SKM-1 treated with dmso at 0.1 percent for 144 hours (cell line): Measurements from ENCODE around the gene SYCP2L.

Source experiments
- DNase-seq: peaks from one replicate; lab custom pipeline; 2025; ENCODE audit not compliant: unreplicated experiment; lab: John Stamatoyannopoulos, UW

Gene SYCP2L

DNA sequence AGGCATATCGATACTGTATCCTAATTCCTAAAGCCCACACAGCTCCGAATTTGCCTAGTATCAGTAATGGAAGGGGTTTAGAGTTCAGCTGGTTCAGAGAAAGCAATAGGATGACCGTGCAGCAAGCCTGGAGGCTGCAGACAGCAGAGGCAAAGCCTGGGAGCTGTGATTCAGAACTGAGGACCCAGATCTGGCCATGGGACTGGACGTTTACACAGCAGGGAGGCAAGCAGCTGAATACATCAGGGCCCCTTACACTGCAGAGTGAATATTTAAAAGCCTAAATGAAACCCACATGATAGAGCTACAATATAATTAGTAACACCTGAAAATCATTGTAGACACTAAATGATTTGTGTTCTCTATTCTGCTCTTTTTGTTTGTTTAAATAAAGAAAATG is 119.2 kb downstream of the SYCP2L start:
- DNase-seq, result no peak

- no peak for DNase-seq
Observed at GRCh38 chr6:11007715-11008608, 121.1 kb downstream of the SYCP2L start.

GRCh38 chr6:11008821-11009220 is 122.0 kb downstream of the SYCP2L start:
- DNase-seq, result no peak

DNA sequence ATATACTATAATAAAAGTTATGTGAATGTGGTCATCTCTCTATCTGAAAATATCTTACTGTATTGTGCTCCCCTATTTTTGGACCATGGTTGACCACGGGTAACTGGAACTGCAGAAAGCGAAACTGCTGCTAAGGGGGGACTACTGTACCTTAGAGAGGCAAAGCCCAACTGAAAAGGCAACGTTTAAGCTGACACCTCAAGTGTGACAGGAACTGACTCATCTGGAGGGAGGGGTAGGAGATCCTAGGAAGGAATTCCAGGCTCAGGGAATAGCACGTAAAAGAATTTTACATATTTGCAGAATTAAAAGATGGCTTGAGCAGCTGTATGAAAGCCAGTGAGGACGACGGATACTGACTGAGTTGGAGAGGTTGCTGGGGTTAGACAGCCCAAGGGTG is 122.5 kb downstream of the SYCP2L start:
- no peak for DNase-seq

GRCh38 chr6:11011787-11012234 is 125.0 kb downstream of the SYCP2L start:
- no peak for DNase-seq

- DNase-seq, result no peak
Observed at GRCh38 chr6:11012295-11012754, 125.5 kb downstream of the SYCP2L start.

GRCh38 chr6:11012976-11013720 is 126.3 kb downstream of the SYCP2L start:
- DNase-seq, result no peak

DNA sequence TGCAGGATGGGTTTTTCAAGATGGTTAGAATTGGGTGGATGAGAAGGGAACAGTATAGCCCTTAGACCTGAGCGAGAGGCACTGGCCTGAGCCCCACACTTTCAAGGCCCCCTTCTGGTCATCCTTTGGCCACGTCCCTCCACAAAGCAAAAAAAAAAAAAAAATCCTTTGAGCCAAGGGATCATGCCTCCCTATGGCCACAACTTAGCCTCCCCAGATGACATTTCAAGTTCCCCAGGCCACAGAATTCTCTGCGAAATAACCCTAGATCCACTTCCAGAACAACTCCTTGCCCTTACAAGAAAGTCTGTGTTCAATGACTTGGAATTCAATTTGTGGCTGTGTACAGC is 126.8 kb downstream of the SYCP2L start:
- DNase-seq, result no peak

DNA sequence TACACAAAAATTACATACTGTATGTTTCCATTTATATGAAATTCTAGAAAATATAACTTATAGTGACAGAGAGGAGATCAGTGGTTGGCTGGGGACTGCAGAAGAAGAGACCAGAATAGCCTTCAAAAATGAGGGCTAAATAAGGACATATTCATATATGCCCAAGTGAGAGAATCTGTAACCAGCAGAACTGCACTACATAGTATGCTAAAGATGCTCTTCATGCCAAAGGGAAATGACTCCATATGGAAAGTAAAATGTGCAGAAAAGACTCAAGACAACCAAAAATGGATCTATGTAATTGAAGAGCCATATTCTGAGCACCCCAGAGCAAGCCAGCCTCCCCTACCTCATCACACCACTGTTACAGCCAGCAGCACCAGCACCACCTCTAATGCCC is 128.2 kb downstream of the SYCP2L start:
- DNase-seq, result no peak

- DNase-seq, result no peak
Observed at GRCh38 chr6:11016452-11016851, 129.6 kb downstream of the SYCP2L start.

- no peak for DNase-seq
Observed at GRCh38 chr6:11017090-11017489, 130.2 kb downstream of the SYCP2L start.

DNA sequence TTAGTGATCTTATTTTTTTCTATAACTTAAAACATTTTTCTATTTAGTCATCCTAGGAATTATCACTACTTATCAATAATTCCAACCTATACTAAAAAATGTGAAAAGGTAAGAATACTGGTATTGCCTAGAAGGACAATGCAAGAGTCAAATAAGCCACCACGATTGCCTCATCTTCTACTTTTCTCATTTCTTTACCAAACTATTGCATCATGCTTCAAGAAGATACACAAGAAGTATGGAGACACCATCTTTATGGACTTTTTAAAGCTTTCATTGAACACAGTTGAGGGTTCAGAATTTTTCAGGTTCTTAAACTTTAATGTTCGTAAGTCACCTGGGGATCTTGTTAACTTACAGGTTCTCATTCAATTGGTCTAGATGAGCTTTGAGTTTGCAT is 131.4 kb downstream of the SYCP2L start:
- peak; percentile 19 for DNase-seq

- no peak for DNase-seq
Observed at GRCh38 chr6:11021003-11021402, 134.2 kb downstream of the SYCP2L start.

GRCh38 chr6:11021714-11022113 is 134.9 kb downstream of the SYCP2L start:
- DNase-seq, result no peak

GRCh38 chr6:11023032-11023431 is 136.2 kb downstream of the SYCP2L start:
- no peak for DNase-seq
